Activated CD4-positive, alpha-beta T cell treated with anti-CD3 and anti-CD28 coated beads for 1 hour (primary cell): ENCODE measurements around the gene GSTK1.
"Not testable (repeated sequence)": the region's sequence is repeated elsewhere in the genome, so short reads cannot be mapped to it uniquely, and the experiment has no call there.

Source experiments
- DNase-seq: peaks from one replicate; pipeline ENCODE4 v3.0.0-alpha.2; 2020

The GSTK1 gene

DNA sequence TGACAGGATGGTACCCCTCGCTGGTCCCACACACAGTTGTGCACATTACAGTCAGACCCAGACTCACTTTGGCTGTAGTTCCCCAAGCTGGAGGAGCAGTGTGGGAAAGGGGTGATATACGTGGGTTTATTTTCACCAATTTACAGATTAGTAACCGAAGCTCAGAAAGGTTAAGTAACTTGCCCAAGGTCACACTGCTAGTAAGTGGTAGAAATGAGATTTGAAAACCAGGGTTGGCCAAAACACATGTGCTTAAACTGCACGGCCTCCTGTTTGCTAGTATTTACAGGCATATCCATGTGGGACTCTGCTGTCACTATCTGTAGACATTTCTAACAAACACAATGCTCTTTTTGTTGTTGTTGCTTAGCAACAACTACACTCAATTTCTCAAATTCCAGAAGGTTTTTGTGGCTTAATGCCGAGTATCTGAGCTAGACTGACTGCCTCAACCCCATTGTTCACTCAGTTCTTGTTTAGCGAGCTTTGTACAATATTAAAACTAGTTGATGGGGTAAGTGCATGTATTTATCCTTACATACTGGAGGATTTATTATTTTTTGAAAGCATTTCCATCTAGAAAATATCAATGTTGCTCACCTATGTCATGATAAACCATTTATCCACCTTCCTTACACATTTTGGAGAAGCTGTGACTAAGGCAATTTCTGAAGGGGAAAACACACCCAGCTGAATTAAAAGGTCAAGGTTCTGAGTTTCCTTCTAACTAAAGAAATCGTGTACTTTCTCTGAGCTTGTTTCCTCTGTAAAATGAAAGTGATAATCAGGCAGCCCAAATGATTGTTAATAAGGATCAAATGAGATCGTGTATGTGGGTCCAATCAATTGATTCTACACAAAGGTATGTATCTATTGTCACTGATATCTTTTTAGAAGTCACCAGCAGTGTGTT is 16.2 kb downstream of the GSTK1 start:
- no peak for DNase-seq

DNA sequence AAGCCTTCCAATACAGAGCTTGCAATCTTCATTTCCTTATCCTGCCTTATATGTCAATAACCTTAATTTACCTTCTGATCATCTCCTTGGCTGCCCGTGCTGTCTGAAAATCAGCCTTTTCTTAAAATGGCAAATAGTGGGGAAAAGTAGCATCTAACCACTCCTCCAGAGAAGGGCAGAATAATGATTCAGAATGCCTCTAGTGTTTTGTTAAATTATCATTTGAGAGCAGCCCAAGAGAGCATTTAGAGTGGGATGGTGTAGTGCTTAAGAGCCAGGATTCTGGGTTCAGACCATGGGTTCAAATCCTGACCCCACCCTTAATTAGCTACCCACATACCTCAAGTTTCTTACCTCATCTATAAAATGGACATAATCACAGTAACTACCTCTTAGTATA is 16.9 kb downstream of the GSTK1 start:
- DNase-seq, result no peak

- DNase-seq, result no peak
Measured at GRCh38 chr7:143280566-143280965, 17.3 kb downstream of the GSTK1 start.

- DNase-seq, result no peak
Measured at GRCh38 chr7:143281529-143281928, 18.3 kb downstream of the GSTK1 start.

DNA sequence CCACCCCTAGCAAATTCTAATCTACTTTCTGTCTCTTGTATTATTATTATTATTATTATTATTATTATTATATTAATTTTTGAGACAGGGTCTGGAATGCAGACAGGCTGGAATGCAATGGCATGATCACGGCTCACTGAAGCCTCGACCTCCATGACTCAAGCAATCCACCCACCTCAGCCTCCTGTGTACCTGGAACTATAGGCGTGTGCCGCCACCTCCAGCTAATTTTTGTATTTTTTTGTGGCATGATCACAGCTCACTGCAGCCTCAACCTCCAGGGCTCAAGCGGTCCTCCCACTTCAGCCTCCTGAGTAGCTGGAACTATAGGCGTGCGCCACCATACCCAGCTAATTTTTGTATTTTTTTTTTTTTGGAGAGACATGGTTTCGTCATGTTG is 18.9 kb downstream of the GSTK1 start:
- DNase-seq, result no peak

DNA sequence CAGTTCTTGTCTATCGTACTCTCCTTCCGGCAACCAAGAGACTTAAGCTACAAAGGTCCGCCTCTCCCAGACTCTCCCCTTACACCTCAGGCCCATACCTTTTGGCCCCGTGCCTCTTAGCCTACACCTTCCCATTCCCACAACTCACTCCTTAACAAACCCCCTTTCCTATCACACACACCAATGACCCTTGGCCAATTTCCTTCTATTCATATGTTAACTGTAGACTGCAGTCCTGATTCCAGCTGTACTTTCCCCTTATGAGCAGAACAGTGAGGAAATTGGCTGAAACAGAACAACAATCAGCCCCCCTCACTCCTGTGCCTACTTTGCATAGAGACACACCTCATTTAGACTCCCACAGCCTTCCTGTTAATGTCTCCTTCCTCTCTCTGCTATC is 20.1 kb downstream of the GSTK1 start:
- DNase-seq, result no peak

- DNase-seq, result no peak
Measured at GRCh38 chr7:143284591-143285469, 21.6 kb downstream of the GSTK1 start, which contains the start of gene TMEM139. Gene TMEM139, plus strand, starts transcription at chr7:143284958. Its CDS starts 1,000 bp downstream, at chr7:143285958.

DNA sequence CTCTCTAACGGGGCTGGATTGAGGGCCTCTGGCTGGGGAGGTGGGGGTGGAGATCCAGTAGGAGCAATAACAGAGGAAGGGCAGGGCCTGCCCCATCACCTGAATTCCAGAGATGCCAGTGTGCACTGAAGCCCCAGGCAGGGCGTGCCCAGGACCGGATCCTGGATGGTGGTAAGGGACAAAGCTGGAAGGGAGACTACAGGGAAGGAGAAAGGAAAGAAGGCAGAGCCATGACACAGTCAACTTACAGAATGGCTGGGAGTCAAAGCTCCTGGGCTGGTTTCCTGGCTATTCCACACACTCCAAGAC is 22.2 kb downstream of the GSTK1 start:
- DNase-seq, result no peak

DNA sequence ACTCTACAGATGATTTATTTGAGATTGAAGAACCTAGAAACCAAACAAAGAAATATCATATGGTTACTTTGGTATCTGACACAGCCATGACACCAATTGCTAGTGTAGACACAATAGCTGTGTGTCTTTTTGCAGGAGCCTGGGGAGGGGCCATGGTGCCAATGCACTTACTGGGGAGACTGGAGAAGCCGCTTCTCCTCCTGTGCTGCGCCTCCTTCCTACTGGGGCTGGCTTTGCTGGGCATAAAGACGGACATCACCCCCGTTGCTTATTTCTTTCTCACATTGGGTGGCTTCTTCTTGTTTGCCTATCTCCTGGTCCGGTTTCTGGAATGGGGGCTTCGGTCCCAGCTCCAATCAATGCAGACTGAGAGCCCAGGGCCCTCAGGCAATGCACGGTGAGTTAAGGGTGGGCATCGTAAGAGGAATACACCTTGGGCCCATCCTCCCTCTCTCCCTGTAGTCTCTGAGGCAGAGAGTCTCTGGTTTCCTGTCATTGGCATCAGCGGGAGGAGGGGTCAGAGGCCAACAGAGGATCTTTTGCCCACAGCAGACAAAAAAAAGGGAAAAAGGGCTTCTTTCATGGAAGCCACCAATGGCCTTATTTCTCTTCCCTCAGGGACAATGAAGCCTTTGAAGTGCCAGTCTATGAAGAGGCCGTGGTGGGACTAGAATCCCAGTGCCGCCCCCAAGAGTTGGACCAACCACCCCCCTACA is 22.7 kb downstream of the GSTK1 start:
- DNase-seq, result no peak

GRCh38 chr7:143286522-143286890 is 23.3 kb downstream of the GSTK1 start:
- no peak for DNase-seq

DNA sequence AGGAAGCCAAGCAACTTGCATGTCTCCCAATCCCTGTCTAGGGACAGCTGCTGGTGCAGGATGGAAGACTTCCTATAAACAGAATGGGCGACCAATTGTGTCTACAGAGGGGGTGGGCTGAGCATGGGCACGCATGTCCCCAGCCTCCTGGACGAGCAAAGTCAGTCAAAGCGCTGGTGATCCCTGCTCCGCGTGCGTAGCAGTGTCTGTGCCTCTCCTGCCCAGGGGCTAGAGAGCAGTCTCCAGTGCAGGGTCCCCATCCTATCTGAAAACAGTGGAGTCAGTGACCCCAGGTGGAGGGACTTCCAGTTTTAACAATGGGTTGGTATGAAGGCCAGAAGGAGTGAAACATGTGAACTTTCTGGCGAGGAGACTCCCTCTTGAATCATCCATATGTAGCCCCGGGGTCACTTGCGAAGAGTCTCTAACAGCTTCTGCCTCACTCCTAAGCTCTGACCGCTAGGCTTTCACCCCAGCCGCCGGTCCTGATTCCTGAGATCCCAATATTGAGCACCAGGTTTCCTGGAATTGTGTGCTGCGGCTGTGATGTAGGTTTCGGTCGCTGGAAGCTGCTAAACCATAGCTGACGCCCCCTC is 24.2 kb downstream of the GSTK1 start:
- DNase-seq, result no peak

GRCh38 chr7:143287935-143288826 is 24.9 kb downstream of the GSTK1 start, which contains the start of gene CASP2:
Gene CASP2, plus strand, starts transcription at chr7:143288351. Its CDS starts 105 bp downstream, at chr7:143288456.
- peak; percentile 98 for DNase-seq

GRCh38 chr7:143288836-143289235 is 25.6 kb downstream of the GSTK1 start:
- DNase-seq, result no peak

- DNase-seq, result no peak
Measured at GRCh38 chr7:143289421-143289820, 26.2 kb downstream of the GSTK1 start.

DNA sequence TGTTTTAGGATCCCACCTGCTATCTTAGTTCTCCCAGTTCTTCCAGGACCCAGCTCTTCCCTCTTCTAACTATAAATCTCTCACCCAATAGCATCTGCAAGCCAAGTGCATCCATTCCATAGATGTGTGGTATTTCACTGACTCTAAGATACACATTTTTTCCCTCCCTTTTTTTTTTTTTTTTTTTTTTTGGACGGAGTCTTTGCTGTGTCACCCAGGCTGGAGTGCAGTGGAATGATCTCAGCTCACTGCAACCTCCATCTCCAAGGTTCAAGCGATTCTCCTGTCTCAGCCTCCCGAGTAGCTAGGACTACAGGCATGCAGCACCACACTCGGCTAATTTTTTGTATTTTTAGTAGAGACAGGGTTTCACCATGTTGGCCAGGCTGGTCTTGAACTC is 26.6 kb downstream of the GSTK1 start:
- DNase-seq, result not testable (repeated sequence)

DNA sequence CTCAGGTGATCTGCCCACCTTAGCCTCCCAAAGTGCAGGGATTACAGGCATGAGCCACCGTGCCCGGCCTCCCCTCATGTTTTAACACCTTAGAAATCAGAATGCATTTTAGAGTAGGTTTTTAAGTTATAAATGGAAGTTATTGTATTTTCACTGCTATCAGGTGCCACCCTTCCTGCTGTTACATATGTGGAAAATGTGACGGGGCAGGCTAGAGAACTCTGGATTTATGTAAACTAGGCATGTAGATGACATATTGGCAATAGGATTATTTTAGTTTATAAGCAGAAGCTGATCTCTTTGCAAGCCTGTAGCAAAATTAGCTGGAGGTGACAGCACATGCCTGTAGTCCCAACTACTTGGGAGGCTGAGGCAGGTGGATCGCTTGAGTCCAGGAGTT is 27.1 kb downstream of the GSTK1 start:
- DNase-seq, result no peak

DNA sequence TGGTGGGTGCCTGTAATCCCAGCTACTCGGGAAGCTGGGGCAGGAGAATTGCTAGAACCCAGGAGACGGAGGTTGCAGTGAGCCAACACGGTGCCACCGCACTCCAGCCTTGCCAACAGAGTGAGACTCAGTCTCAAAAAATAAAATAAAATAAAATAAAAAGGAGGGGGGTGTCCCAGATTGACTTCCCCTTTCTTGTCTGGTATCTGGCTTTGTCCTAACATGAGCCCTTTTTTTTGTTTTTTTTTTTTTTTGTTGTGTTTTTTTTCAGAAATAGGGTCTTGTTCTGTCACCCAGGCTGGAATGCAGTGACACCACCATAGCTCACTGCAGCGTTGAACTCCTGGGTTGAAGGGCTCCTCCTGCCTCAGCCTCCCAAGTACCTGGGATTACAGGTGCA is 29.6 kb downstream of the GSTK1 start:
- DNase-seq, result no peak

DNA sequence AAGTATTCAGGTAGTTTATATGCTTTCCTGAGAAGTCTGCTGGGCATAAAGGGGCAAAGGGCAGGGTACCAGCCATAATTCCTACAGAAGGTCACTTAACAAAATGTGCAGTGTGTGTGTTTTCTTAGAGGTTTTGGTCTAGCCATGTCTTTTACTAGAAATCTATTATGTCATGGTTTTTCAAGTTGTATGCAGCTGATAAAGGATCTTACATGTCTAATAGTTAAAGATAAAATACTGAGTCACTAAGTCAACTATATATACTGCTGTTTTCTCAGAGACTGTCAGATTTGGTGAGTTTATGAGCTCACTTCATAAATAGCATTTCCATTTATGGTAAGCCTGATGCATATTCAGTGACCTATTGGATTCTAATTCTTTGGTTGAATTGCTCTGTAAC is 32.6 kb downstream of the GSTK1 start:
- DNase-seq, result no peak

GRCh38 chr7:143296686-143297085 is 33.4 kb downstream of the GSTK1 start:
- DNase-seq, result no peak

- no peak for DNase-seq
Measured at GRCh38 chr7:143299346-143299745, 36.1 kb downstream of the GSTK1 start.

DNA sequence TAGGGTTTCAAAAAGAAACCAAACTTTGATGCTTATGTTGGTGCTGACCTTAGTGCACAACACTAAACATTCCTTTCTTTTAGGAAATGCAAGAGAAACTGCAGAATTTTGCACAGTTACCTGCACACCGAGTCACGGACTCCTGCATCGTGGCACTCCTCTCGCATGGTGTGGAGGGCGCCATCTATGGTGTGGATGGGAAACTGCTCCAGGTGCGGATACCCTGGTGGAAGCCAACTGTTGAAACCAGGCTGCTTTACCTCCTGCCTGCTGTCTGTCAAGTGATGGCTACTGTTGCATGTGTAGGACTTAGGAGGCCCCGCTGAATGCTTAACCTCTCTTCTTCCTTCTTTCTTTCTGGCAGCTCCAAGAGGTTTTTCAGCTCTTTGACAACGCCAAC is 36.6 kb downstream of the GSTK1 start:
- DNase-seq, result peak; percentile 49
